H1 (cell line): ENCODE results near the gene ZNF382. TPM values are rescaled to one million over a fixed set of nuclear protein-coding genes. Genes with fewer than 3 reads are reported as not detected.

ENCODE experiments used
- CTCF ChIA-PET: fragments of 300-600 bp; sonication (Branson Sonifier 250); formaldehyde crosslinking; loops from one replicate; lab custom pipeline; 2021; ENCODE audit not compliant: partially characterized antibody; lab: Charles Lee
- POLR2A ChIA-PET: fragments of 300-600 bp; sonication (Branson Sonifier 250); formaldehyde crosslinking; loops from one replicate; lab custom pipeline; 2021; ENCODE audit warnings: inconsistent platforms; ENCODE audit not compliant: partially characterized antibody; lab: Charles Lee
- DNase-seq, 2 experiments: peaks; one replicate each; pipeline versions ENCODE4 v3.0.0 to v3.0.0-alpha.2; 2010 to 2022; ENCODE audit warnings: low spot score in 2 of 2, low read depth in 1 of 2, mixed read lengths in 1 of 2
- FAIRE-seq: peaks from 2 replicates; lab custom pipeline; 2011; peaks lifted over from hg19 to GRCh38; lab: Jason Lieb, UNC
- H2AFZ ChIP-seq: 2 replicates; pipeline ENCODE4 v1.8.1; 2012; ENCODE audit warnings: low read length, inconsistent platforms
- H2AK5ac ChIP-seq: 2 replicates; pipeline ENCODE4 v1.6.1; 2013; ENCODE audit warnings: low read depth, low read length
- H2BK120ac ChIP-seq: replicated peaks from 2 replicates; pipeline ENCODE3; 2013; ENCODE audit warnings: low read depth, low read length, inconsistent platforms
- H2BK12ac ChIP-seq: 2 replicates; pipeline ENCODE4 v1.6.1; 2013; ENCODE audit warnings: low read depth, low read length
- H2BK15ac ChIP-seq: 2 replicates; pipeline ENCODE4 v1.6.1; 2013; ENCODE audit warnings: low read length
- H2BK20ac ChIP-seq: 2 replicates; pipeline ENCODE4 v1.6.1; 2013; ENCODE audit warnings: low read length
- H2BK5ac ChIP-seq: 2 replicates; pipeline ENCODE4 v1.6.1; 2013; ENCODE audit warnings: low read depth, low read length
- H3K14ac ChIP-seq: 2 replicates; pipeline ENCODE4 v1.6.1; 2013; ENCODE audit warnings: inconsistent platforms; ENCODE audit not compliant: insufficient read length
- H3K18ac ChIP-seq: 2 replicates; pipeline ENCODE4 v1.6.1; 2013; ENCODE audit warnings: low read length; ENCODE audit errors: extremely low read depth
- H3K23ac ChIP-seq: 2 replicates; pipeline ENCODE4 v1.6.1; 2013; ENCODE audit warnings: inconsistent platforms; ENCODE audit not compliant: insufficient read length
- H3K23me2 ChIP-seq: 2 replicates; pipeline ENCODE4 v1.6.1; 2013; ENCODE audit warnings: low read depth, low read length
- H3K27ac ChIP-seq: 2 replicates; pipeline ENCODE4 v1.6.1; 2011; ENCODE audit warnings: low read depth, low read length, inconsistent platforms
- H3K27me3 ChIP-seq, 4 experiments: replicated peaks in 1 of 4; 1 replicate in 1 of 4; 2 replicates in 3 of 4; pipeline versions ENCODE4 v1.6.1 to v1.8.1; 2011 to 2013; ENCODE audit warnings: low read length in 3 of 4, mild to moderate bottlenecking in 3 of 4, inconsistent platforms in 2 of 4, mixed read lengths in 2 of 4, moderate library complexity in 1 of 4; ENCODE audit not compliant: control insufficient read depth in 3 of 4, insufficient read depth in 3 of 4; ENCODE audit errors: extremely low read depth in 1 of 4
- H3K36me3 ChIP-seq, 4 experiments: 2 replicates each; pipeline versions ENCODE4 v1.6.1 to v1.8.1; 2011 to 2013; ENCODE audit warnings: mild to moderate bottlenecking in 4 of 4, low read length in 3 of 4, moderate library complexity in 2 of 4, control low read depth in 1 of 4, inconsistent platforms in 1 of 4; ENCODE audit not compliant: insufficient read depth in 4 of 4, control insufficient read depth in 2 of 4
- H3K4ac ChIP-seq: replicated peaks from 2 replicates; pipeline ENCODE3; 2013; ENCODE audit warnings: low read length, low read depth, mixed read lengths, inconsistent platforms; ENCODE audit not compliant: insufficient read length
- H3K4me1 ChIP-seq, 4 experiments: replicated peaks in 1 of 4; 1 replicate in 1 of 4; 2 replicates in 3 of 4; pipeline versions ENCODE4 v1.6.1 to v1.8.1; 2011 to 2013; ENCODE audit warnings: low read length in 3 of 4, inconsistent platforms in 2 of 4, mixed read lengths in 1 of 4; ENCODE audit not compliant: insufficient read depth in 4 of 4, control insufficient read depth in 3 of 4
- H3K4me2 ChIP-seq, 2 experiments: 2 replicates each; pipeline versions ENCODE4 v1.6.1 to v1.8.1; 2011 to 2013; ENCODE audit warnings: low read depth in 2 of 2, low read length in 2 of 2, control low read depth in 1 of 2, inconsistent platforms in 1 of 2, mild to moderate bottlenecking in 1 of 2; ENCODE audit not compliant: insufficient read depth in 1 of 2
- H3K4me3 ChIP-seq, 4 experiments: fragments of 200-600, 300-600 bp in 1 of 4; sonication (generic), shearing (Covaris generic), sonication (Bioruptor Twin) in 1 of 4; 2 replicates each; pipeline versions ENCODE4 v1.5.1 to v1.8.1; 2011 to 2016; ENCODE audit warnings: low read length in 4 of 4, low read depth in 3 of 4, control low read depth in 2 of 4, inconsistent platforms in 2 of 4, mild to moderate bottlenecking in 2 of 4, mixed read lengths in 1 of 4, moderate library complexity in 1 of 4; ENCODE audit not compliant: insufficient read depth in 2 of 4; ENCODE audit errors: extremely low read depth in 1 of 4
- H3K56ac ChIP-seq: replicated peaks from 2 replicates; pipeline ENCODE3; 2013; ENCODE audit warnings: low read depth, mild to moderate bottlenecking, mixed read lengths, low read length, inconsistent platforms; ENCODE audit not compliant: insufficient read length
- H3K79me1 ChIP-seq: 2 replicates; pipeline ENCODE4 v1.6.1; 2013; ENCODE audit warnings: low read depth, low read length, control low read depth
- H3K79me2 ChIP-seq, 2 experiments: 2 replicates each; pipeline versions ENCODE4 v1.6.1 to v1.8.1; 2012 to 2013; ENCODE audit warnings: low read length in 2 of 2, mild to moderate bottlenecking in 2 of 2, inconsistent platforms in 1 of 2; ENCODE audit not compliant: insufficient read depth in 2 of 2, control insufficient read depth in 1 of 2
- H3K9ac ChIP-seq, 4 experiments: replicated peaks in 1 of 4; 1 replicate in 1 of 4; 2 replicates in 3 of 4; pipeline versions ENCODE4 v1.6.1 to v1.8.1; 2011 to 2013; ENCODE audit warnings: low read depth in 3 of 4, low read length in 3 of 4, control low read depth in 2 of 4, mild to moderate bottlenecking in 2 of 4, moderate library complexity in 2 of 4, inconsistent platforms in 1 of 4; ENCODE audit errors: extremely low read depth in 1 of 4
- H3K9me3 ChIP-seq, 2 experiments: 2 replicates each; pipeline versions ENCODE4 v1.6.1 to v1.8.1; 2012 to 2013; ENCODE audit warnings: mild to moderate bottlenecking in 2 of 2, moderate library complexity in 2 of 2, control low read depth in 1 of 2, inconsistent platforms in 1 of 2, low read depth in 1 of 2, low read length in 1 of 2, mixed read lengths in 1 of 2; ENCODE audit not compliant: insufficient read depth in 2 of 2
- H4K20me1 ChIP-seq, 2 experiments: replicated peaks in 1 of 2; 2 replicates each; pipeline versions ENCODE3 to v1.8.1; 2011 to 2013; ENCODE audit warnings: inconsistent platforms in 2 of 2, low read length in 2 of 2, mild to moderate bottlenecking in 1 of 2; ENCODE audit not compliant: insufficient read depth in 2 of 2, control insufficient read depth in 1 of 2
- H4K5ac ChIP-seq: 2 replicates; pipeline ENCODE4 v1.6.1; 2013; ENCODE audit warnings: low read length, low read depth, mixed read lengths, inconsistent platforms; ENCODE audit not compliant: insufficient read length
- H4K8ac ChIP-seq: 2 replicates; pipeline ENCODE4 v1.8.0; 2013; ENCODE audit warnings: mild to moderate bottlenecking, moderate library complexity, low read length, inconsistent platforms; ENCODE audit not compliant: insufficient read depth; ENCODE audit errors: extremely low read depth
- H4K91ac ChIP-seq: replicated peaks from 2 replicates; pipeline ENCODE3; 2013; ENCODE audit warnings: low read length, mixed read lengths, inconsistent platforms; ENCODE audit not compliant: insufficient read length
- BCL11A ChIP-seq, 2 experiments: IDR thresholded peaks; one replicate each; pipeline ENCODE4 v1.6.1; 2011; ENCODE audit warnings: low read depth in 2 of 2, low read length in 2 of 2, mild to moderate bottlenecking in 2 of 2
- EZH2 ChIP-seq: fragments of 200-600 bp; sonication (generic); IDR thresholded peaks from 2 replicates; pipeline ENCODE4 v1.7.1; 2012; ENCODE audit warnings: low read depth, mild to moderate bottlenecking, moderate library complexity, low read length, inconsistent platforms; ENCODE audit not compliant: severe bottlenecking
- GABPA ChIP-seq: IDR thresholded peaks from 2 replicates; pipeline ENCODE4 v1.6.1; 2011; ENCODE audit warnings: mild to moderate bottlenecking, low read length, moderate library complexity, borderline replicate concordance; ENCODE audit not compliant: insufficient read depth
- HDAC6 ChIP-seq: IDR thresholded peaks from one replicate; pipeline ENCODE4 v1.7.1; 2012; ENCODE audit warnings: low read depth, mild to moderate bottlenecking, inconsistent platforms, low read length, moderate library complexity
- KDM5A ChIP-seq: fragments of 200-600 bp; IDR thresholded peaks from 2 replicates; pipeline ENCODE4 v1.7.1; 2012; ENCODE audit warnings: mild to moderate bottlenecking, low read length, inconsistent platforms, mixed read lengths
- MAX ChIP-seq: IDR thresholded peaks from 2 replicates; pipeline ENCODE4 v1.6.1; 2012; ENCODE audit warnings: inconsistent platforms
- NANOG ChIP-seq: IDR thresholded peaks from 2 replicates; pipeline ENCODE4 v1.6.1; 2011; ENCODE audit warnings: low read length, low read depth, mild to moderate bottlenecking, inconsistent platforms; ENCODE audit not compliant: insufficient read depth, poor library complexity, severe bottlenecking
- PHF8 ChIP-seq: fragments of 200-600 bp; sonication (generic); conservative IDR thresholded peaks from 2 replicates; pipeline ENCODE4 v1.7.1; 2012; ENCODE audit warnings: low read depth, mild to moderate bottlenecking, inconsistent platforms, low read length, moderate library complexity
- POLR2A ChIP-seq, 2 experiments: IDR thresholded peaks; 1 replicate in 1 of 2; 2 replicates in 1 of 2; pipeline ENCODE4 v1.6.1; 2011; ENCODE audit warnings: low read depth in 2 of 2, low read length in 2 of 2, mild to moderate bottlenecking in 2 of 2; ENCODE audit errors: control extremely low read depth in 1 of 2
- RFX5 ChIP-seq: IDR thresholded peaks from 2 replicates; pipeline ENCODE4 v1.6.1; 2011; ENCODE audit warnings: low read depth, low read length, improper control_type of control experiment, borderline replicate concordance
- SP2 ChIP-seq: IDR thresholded peaks from 2 replicates; pipeline ENCODE4 v1.6.1; 2012; ENCODE audit warnings: mild to moderate bottlenecking, low read length, inconsistent platforms
- SP4 ChIP-seq: IDR thresholded peaks from 2 replicates; pipeline ENCODE4 v1.6.1; 2012; ENCODE audit warnings: low read length, inconsistent platforms
- YY1 ChIP-seq: IDR thresholded peaks from 2 replicates; pipeline ENCODE4 v1.6.1; 2011; ENCODE audit warnings: low read depth, mild to moderate bottlenecking, low read length
- WGBS, 2 experiments: shearing (Covaris generic) in 1 of 2; methylation state at CpG; one replicate each; pipeline versions ENCODE4 v1.1.6 to v1.1.7; 2013 to 2015; ENCODE audit warnings: low lambda C conversion rate in 2 of 2, mixed read lengths in 2 of 2, inconsistent platforms in 1 of 2, low coverage in 1 of 2, missing lambda C conversion rate in 1 of 2; ENCODE audit not compliant: insufficient replicate concordance in 2 of 2, insufficient coverage in 1 of 2, insufficient read length in 1 of 2; ENCODE audit errors: extremely low coverage in 1 of 2, missing lambda C conversion rate in 1 of 2; 5-methylcytosine and 5-hydroxymethylcytosine counted together
- polyA plus RNA-seq, 7 experiments: library from polyadenylated mRNA; depleted of rRNA in 3 of 7; stranded (reverse) in 5 of 7; unstranded in 2 of 7; fragments of >200 nt in 5 of 7; fragments of 200-250 nt in 2 of 7; gene quantifications; 1 replicate in 5 of 7; 2 replicates in 1 of 7; 4 replicates in 1 of 7; pipeline versions ENCODE4 v1.2.1 to v1.2.3, GENCODE V29; 2011 to 2013; ENCODE audit warnings: missing spikeins in 2 of 7, mixed read lengths in 2 of 7
- total RNA-seq: library from RNA; stranded (reverse); fragmentation: NEBNext Ultra II Directional; extraction: Animal tissue kit (Norgen Biotek cat#: 25700); gene quantifications from 2 replicates; pipeline ENCODE4 v1.2.1, GENCODE V29; 2021

Gene ZNF382
- total and polyA plus RNA-seq, 2 of the 8 experiments (the other 6 are each of a cell fraction or from before 2014, with no cell fraction given) = 1.9 to 6.3 TPM

- 0 out of 2 replicates have a peak overlapping the region, but pooled peaks have one; percentile 78 for H3K18ac ChIP-seq
- peak overlapping the region; percentile 28 for H2BK120ac ChIP-seq
- no peak overlapping the region for H3K56ac ChIP-seq
- no peak overlapping the region for H2AK5ac ChIP-seq
- H2AFZ ChIP-seq = peak overlapping the region; percentile 87
- peak overlapping the region; percentile 83 to 87 (median 84) for H3K4me3 ChIP-seq
- H3K23ac ChIP-seq = no peak overlapping the region
- H4K91ac ChIP-seq = no peak overlapping the region
- H2BK12ac ChIP-seq = no peak overlapping the region
- peaks cover 0 to 13% (median 5%) of the 10 kb centered on the region in 4 experiments; a peak in 4 of 7 replicates for H3K27me3 ChIP-seq
- WGBS, 2 experiments = 25% methylated on average over 1 of the region's 1 CpG; no CpG with 5 or more reads in 1 of the 2 experiments
- H3K4me1 ChIP-seq = no peaks in the 10 kb centered on the region; a peak in 1 of 7 replicates
- H3K36me3 ChIP-seq = peaks cover 0 to 3% (median 2%) of the 10 kb centered on the region in 4 experiments; a peak in 1 of 8 replicates
- ChIA-PET POLR2A (interaction anchor here (1.1 to 1.5 kb wide), 2 partner anchors 8 to 78 kb away, joined by 4 to 8 read pairs; partner anchors contain the start of gene ZNF260), CTCF (no interaction called here)
- H3K79me1 ChIP-seq = no peaks in the 10 kb centered on the region
- no peak overlapping the region for H2BK20ac ChIP-seq
- no peak overlapping the region for H4K5ac ChIP-seq
- DNase-seq (no peak), FAIRE-seq (peak; percentile 55)
- H3K9ac ChIP-seq = peak overlapping the region in 3 of 4 experiments; percentile 29 to 36 (median 30); a peak in 3 of 7 replicates
- no peak overlapping the region for H3K27ac ChIP-seq
- no peak overlapping the region for H3K4ac ChIP-seq
- H3K14ac ChIP-seq = no peak overlapping the region
- no peaks in the 10 kb centered on the region for H3K9me3 ChIP-seq
- H2BK15ac ChIP-seq = no peak overlapping the region
- no peak overlapping the region for H4K8ac ChIP-seq
- H2BK5ac ChIP-seq = no peak overlapping the region
- peaks cover 0 to 1% of the 10 kb centered on the region in 2 experiments for H4K20me1 ChIP-seq
- H3K23me2 ChIP-seq = peaks cover 12% of the 10 kb centered on the region; the same call in 1 of the 2 replicates
- H3K79me2 ChIP-seq = no peaks in the 10 kb centered on the region
- peak overlapping the region; percentile 86 to 99 for H3K4me2 ChIP-seq
- TF ChIP-seq PHF8 (no peak), YY1 (no peak), GABPA (no peak), SP4 (no peak), MAX (no peak), SP2 (no peak), NANOG (no peak), EZH2 (no peak), HDAC6 (no peak), POLR2A (IDR thresholded peaks at IDR 0.05; ENCODE audit: control extremely low read depth in 1 of 2, low read depth in 2 of 2, low read length in 2 of 2) (no peak), KDM5A (no peak), BCL11A (IDR thresholded peaks at IDR 0.05; ENCODE audit: low read depth in 2 of 2, low read length in 2 of 2) (no peak), RFX5 (no peak)
Observed at GRCh38 chr19:36605877-36606478, 865 bp downstream of the ZNF382 start.
